GM10266 (cell line): ENCODE results near the gene IFI44L.

Source experiments
- DNase-seq: peaks from one replicate; pipeline ENCODE4 v3.0.0; 2012; ENCODE audit errors: extremely low spot score
- CTCF ChIP-seq: IDR thresholded peaks from 2 replicates; pipeline ENCODE4 v1.5.1; 2012; ENCODE audit warnings: mild to moderate bottlenecking, low read depth; ENCODE audit not compliant: control insufficient read depth, insufficient read depth; ENCODE audit errors: missing control alignments

IFI44L gene

GRCh38 chr1:78633209-78633608 is 13.0 kb downstream of the IFI44L start:
- no peak for TF ChIP-seq CTCF
- DNase-seq = no peak

DNA sequence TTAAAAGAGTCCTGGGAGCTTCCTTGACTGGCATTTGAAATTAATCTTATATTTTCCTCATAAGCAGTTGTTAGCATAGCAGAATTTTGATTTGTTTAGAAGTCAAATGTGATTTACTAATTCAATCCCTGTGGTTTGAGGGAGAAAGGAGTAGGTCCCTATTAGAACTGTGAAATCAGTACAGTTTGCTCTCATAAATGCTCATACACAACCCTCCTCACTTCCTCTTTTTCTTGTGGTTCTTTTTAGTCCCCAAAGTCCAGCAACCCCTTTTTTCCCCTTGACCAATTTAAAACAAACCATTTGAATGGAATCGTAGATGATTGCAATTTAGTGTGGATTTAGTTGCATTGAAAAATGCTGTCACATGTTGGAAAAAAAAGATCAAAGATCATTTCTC is 20.2 kb downstream of the IFI44L start:
- TF ChIP-seq CTCF = no peak
- no peak for DNase-seq

GRCh38 chr1:78641558-78641957 is 21.3 kb downstream of the IFI44L start:
- no peak for DNase-seq
- no peak for TF ChIP-seq CTCF

- no peak for TF ChIP-seq CTCF
- no peak for DNase-seq
These were observed 25.5 kb downstream of the IFI44L start for GRCh38 chr1:78645723-78646122.

- TF ChIP-seq CTCF = no peak
These were observed 27.0 kb downstream of the IFI44L start for GRCh38 chr1:78647238-78647637.

GRCh38 chr1:78649628-78650027 is 29.4 kb downstream of the IFI44L start, which contains the start of gene IFI44:
Gene IFI44, plus strand, starts transcription at chr1:78649831. Its CDS starts 365 bp downstream, at chr1:78650196.
- no peak for TF ChIP-seq CTCF
- DNase-seq = peak; percentile 40

More at GRCh38 chr1:78647238-78647637, 27.0 kb downstream of the IFI44L start:
- DNase-seq = no peak

DNA sequence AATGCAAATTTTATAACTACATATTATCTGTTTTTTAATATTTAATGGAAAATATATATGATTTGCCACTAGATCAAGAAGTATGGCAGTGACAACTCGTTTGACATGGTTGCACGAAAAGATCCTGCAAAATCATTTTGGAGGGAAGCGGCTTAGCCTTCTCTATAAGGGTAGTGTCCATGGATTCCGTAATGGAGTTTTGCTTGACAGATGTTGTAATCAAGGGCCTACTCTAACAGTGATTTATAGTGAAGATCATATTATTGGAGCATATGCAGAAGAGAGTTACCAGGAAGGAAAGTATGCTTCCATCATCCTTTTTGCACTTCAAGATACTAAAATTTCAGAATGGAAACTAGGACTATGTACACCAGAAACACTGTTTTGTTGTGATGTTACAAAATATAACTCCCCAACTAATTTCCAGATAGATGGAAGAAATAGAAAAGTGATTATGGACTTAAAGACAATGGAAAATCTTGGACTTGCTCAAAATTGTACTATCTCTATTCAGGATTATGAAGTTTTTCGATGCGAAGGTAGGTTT is 29.9 kb downstream of the IFI44L start:
- TF ChIP-seq CTCF = no peak

More for the DNA sequence above, 29.9 kb downstream of the IFI44L start:
- DNase-seq = no peak
